Endothelial cell of umbilical vein (primary cell): ENCODE measurements around the gene GPSM1.

ENCODE experiments used
- CTCF ChIP-seq, 2 donors: IDR thresholded peaks; 1 replicate in 1 of 2; 2 replicates in 1 of 2; pipeline ENCODE4 v1.5.1; 2011; ENCODE audit warnings: low read length in 2 of 2, mild to moderate bottlenecking in 2 of 2, moderate library complexity in 2 of 2, control low read depth in 1 of 2, inconsistent platforms in 1 of 2, low read depth in 1 of 2; ENCODE audit not compliant: insufficient read depth in 1 of 2; ENCODE audit errors: extremely low read depth in 1 of 2
- POLR2A ChIP-seq: IDR thresholded peaks from 2 replicates; pipeline ENCODE4 v1.6.1; 2012; ENCODE audit warnings: low read depth, mild to moderate bottlenecking, control low read depth, low read length

DNA sequence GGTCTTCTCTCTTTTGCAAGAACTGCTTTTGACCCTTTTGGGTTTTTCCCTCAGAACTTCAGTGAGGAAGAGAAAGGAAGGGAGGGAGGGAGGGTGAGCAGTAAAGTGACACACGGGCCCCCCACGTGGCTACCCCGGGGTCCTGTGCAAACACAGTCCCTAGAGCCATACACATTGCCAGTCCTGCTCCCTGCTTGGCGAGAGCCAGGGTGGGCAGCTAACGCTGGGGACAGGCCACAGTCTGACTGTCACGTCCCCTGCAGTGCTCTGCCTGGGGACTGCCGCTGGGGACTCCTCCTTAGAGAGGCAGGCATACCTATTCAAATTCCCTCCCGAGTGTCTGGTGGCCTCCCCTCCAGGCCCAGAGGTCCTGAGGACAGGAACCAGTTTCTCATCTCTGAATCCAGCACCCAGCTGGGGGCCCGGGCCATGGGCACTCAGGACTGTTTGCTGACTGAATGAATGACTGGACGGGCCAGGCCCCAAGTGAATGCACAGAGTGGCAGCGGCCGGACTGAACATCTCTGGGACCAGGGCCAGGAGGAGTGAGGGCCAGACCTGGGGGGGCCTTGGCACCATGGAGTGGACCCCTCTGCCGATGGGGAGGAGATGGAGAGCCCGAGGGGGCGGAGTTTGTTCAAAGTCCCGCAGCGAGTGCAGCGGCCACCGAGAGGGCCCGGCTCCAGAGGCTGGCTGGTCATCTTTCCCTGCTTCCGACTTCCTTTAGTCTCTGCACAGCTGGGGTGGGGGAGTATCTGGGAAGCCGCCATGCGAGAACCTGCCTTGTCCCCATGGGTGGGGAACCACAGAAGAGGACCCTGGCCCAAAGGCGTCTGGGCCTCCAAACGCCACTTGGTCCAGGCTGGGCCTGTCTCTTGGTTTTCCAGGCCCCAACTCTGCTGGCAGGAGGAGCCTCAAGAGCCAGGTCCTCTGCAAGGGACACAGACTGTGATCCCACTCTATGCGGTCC lies 29.3 kb upstream of the GPSM1 start:
- TF ChIP-seq CTCF (IDR thresholded peaks at IDR 0.05; ENCODE audit: extremely low read depth in 1 of 2, insufficient read depth in 1 of 2, low read depth in 1 of 2, low read length in 2 of 2) (no peak), POLR2A (no peak)
